ENCODE measurements around the gene PCNX4.
A peak's percentile ranks its signal among the peaks of the same experiment; 100 is the strongest.
"Not testable (repeated sequence)": the region's sequence is repeated elsewhere in the genome, so short reads cannot be mapped to it uniquely, and the experiment has no call there.

The PCNX4 gene

DNA sequence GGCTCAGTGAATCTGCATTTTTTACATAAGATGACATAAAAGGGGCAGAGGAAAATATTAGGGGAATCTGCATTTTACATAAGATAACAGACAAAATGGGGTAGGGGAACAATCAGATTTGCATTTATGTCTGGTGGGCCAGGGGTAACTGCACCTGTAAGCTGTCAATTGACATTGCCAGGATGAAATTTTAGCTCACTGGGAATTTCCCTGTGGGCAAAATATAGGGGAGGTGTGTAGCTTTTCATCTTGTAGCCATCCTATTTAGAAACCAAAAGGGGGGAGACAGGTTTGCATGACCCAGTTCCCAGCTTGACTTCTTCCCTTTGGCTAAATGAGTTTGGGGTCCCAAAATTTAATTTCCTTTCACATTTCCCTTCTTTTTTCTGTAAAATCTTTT, 3.5 kb downstream of the PCNX4 start:
- Histone ChIP-seq H2AFZ (ENCODE audit: low read depth, low read length) (no peak overlapping the region), H3K27ac (ENCODE audit: low read length) (no peak overlapping the region), H3K4me3 (ENCODE audit: low read depth in 1 of 2, low read length in 2 of 2) (no peak overlapping the region), H3K4me2 (ENCODE audit: insufficient read depth, low read length) (peak overlapping the region; percentile 65; the same call in 1 of the 2 replicates), H4K20me1 (ENCODE audit: insufficient read depth, low read length) (peaks cover 16% of the 10 kb centered on the region; the same call in 1 of the 2 replicates), H3K79me2 (ENCODE audit: insufficient read depth, low read length) (peaks cover 82% of the 10 kb centered on the region), H3K4me1 (ENCODE audit: insufficient read depth, low read length) (peaks cover 45% of the 10 kb centered on the region), H3K9me3 (ENCODE audit: insufficient read depth, low read length, severe bottlenecking) (no peaks in the 10 kb centered on the region), H3K36me3 (ENCODE audit: insufficient read depth, low read length) (peaks cover 24% of the 10 kb centered on the region), H3K27me3 (ENCODE audit: insufficient read depth, low read length, poor library complexity) (no peaks in the 10 kb centered on the region), H3K9ac (ENCODE audit: low read depth, low read length) (no peak overlapping the region)
- TF ChIP-seq, protein P1, sequence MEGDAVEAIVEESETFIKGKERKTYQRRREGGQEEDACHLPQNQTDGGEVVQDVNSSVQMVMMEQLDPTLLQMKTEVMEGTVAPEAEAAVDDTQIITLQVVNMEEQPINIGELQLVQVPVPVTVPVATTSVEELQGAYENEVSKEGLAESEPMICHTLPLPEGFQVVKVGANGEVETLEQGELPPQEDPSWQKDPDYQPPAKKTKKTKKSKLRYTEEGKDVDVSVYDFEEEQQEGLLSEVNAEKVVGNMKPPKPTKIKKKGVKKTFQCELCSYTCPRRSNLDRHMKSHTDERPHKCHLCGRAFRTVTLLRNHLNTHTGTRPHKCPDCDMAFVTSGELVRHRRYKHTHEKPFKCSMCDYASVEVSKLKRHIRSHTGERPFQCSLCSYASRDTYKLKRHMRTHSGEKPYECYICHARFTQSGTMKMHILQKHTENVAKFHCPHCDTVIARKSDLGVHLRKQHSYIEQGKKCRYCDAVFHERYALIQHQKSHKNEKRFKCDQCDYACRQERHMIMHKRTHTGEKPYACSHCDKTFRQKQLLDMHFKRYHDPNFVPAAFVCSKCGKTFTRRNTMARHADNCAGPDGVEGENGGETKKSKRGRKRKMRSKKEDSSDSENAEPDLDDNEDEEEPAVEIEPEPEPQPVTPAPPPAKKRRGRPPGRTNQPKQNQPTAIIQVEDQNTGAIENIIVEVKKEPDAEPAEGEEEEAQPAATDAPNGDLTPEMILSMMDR (IDR thresholded peaks at IDR 0.05; ENCODE audit: borderline replicate concordance, extremely low read depth, low read length, poor library complexity, severe bottlenecking), result no peak
- no peak for TF ChIP-seq EZH2 (IDR thresholded peaks at IDR 0.05; ENCODE audit: borderline replicate concordance, low read depth, low read length, severe bottlenecking)
- ATAC-seq (ENCODE audit: insufficient read depth, low read depth) (no peak), DNase-seq (no peak)

DNA sequence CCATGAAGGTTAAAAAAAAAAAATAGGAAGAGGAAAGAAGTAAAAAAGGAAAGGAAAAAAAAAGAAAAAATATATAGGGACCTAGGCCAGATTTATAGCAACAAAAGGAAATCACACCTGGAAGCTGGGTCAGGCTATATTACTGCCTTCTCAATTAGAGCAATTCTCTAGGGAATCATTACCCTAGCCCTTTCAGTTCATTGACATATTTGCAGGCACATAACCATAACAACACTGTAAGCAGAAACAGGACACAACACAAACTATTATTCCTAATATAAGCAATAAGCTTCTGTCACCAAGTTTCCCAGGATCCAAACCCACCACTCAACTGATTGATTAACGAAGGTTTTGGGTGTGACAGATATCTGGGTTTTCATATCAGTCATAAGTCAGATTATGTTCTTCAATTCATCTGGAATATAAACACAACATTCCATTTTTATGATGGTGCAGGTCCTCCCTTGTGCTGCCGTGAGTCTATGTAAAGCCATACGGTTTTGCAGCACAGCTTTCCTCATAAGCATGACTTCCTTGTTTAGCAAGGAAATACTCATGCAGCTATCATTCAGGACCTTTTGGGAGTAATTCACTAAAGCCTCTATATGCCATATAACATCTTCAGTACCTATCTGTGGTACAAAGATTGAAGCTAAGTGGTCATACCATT, 4.2 kb downstream of the PCNX4 start:
- TF ChIP-seq, protein P1 (IDR thresholded peaks at IDR 0.05; ENCODE audit: borderline replicate concordance, extremely low read depth, low read length, poor library complexity, severe bottlenecking), result no peak
- TF ChIP-seq EZH2 (IDR thresholded peaks at IDR 0.05; ENCODE audit: borderline replicate concordance, low read depth, low read length, severe bottlenecking), result no peak
- H4K20me1 ChIP-seq (ENCODE audit: insufficient read depth, low read length), result peaks cover 16% of the 10 kb centered on the region; the same call in 1 of the 2 replicates
- H3K4me2 ChIP-seq (ENCODE audit: insufficient read depth, low read length), result peak overlapping the region; percentile 24; the same call in 1 of the 2 replicates
- peaks cover 24% of the 10 kb centered on the region for H3K36me3 ChIP-seq (ENCODE audit: insufficient read depth, low read length)
- no peaks in the 10 kb centered on the region for H3K27me3 ChIP-seq (ENCODE audit: insufficient read depth, low read length, poor library complexity)
- DNase-seq, result no peak
- no peak overlapping the region for H3K4me3 ChIP-seq (ENCODE audit: low read depth in 1 of 2, low read length in 2 of 2)
- no peak for ATAC-seq (ENCODE audit: insufficient read depth, low read depth)
- H2AFZ ChIP-seq (ENCODE audit: low read depth, low read length), result no peak overlapping the region
- peaks cover 88% of the 10 kb centered on the region for H3K79me2 ChIP-seq (ENCODE audit: insufficient read depth, low read length)
- H3K27ac ChIP-seq (ENCODE audit: low read length), result no peak overlapping the region
- H3K9ac ChIP-seq (ENCODE audit: low read depth, low read length), result no peak overlapping the region
- H3K9me3 ChIP-seq (ENCODE audit: insufficient read depth, low read length, severe bottlenecking), result no peaks in the 10 kb centered on the region
- peaks cover 45% of the 10 kb centered on the region for H3K4me1 ChIP-seq (ENCODE audit: insufficient read depth, low read length)

DNA sequence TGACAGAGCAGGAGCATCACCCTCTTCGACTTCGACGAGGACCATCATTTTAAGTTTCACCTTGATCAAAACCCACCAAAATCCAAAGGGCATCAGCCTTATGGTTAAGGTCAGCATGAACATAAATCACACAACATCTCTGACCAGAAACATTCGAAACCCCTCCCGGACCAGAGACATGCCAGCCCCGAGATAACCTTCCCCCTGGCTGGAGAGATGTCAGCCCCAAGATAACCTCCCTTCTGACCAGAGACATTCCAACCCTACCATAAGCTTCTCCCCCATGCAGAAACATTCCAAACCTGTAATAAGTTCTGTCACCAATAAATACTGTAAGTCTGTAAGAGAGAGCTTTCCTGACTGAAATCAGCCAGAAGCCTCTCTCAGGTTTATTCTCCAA, 6.3 kb downstream of the PCNX4 start:
- Histone ChIP-seq H3K4me1 (ENCODE audit: insufficient read depth, low read length) (peaks cover 42% of the 10 kb centered on the region), H4K20me1 (ENCODE audit: insufficient read depth, low read length) (peaks cover 20% of the 10 kb centered on the region; the same call in 1 of the 2 replicates), H3K4me3 (ENCODE audit: low read depth in 1 of 2, low read length in 2 of 2) (no peak overlapping the region), H3K79me2 (ENCODE audit: insufficient read depth, low read length) (peaks cover 99% of the 10 kb centered on the region), H3K9me3 (ENCODE audit: insufficient read depth, low read length, severe bottlenecking) (no peaks in the 10 kb centered on the region), H3K36me3 (ENCODE audit: insufficient read depth, low read length) (peaks cover 27% of the 10 kb centered on the region), H3K9ac (ENCODE audit: low read depth, low read length) (no peak overlapping the region), H2AFZ (ENCODE audit: low read depth, low read length) (no peak overlapping the region), H3K4me2 (ENCODE audit: insufficient read depth, low read length) (no peak overlapping the region), H3K27ac (ENCODE audit: low read length) (no peak overlapping the region), H3K27me3 (ENCODE audit: insufficient read depth, low read length, poor library complexity) (no peaks in the 10 kb centered on the region)
- DNase-seq (no peak), ATAC-seq (ENCODE audit: insufficient read depth, low read depth) (no peak)
- no peak for TF ChIP-seq EZH2 (IDR thresholded peaks at IDR 0.05; ENCODE audit: borderline replicate concordance, low read depth, low read length, severe bottlenecking)
- TF ChIP-seq, protein P1 (IDR thresholded peaks at IDR 0.05; ENCODE audit: borderline replicate concordance, extremely low read depth, low read length, poor library complexity, severe bottlenecking), result no peak

DNA sequence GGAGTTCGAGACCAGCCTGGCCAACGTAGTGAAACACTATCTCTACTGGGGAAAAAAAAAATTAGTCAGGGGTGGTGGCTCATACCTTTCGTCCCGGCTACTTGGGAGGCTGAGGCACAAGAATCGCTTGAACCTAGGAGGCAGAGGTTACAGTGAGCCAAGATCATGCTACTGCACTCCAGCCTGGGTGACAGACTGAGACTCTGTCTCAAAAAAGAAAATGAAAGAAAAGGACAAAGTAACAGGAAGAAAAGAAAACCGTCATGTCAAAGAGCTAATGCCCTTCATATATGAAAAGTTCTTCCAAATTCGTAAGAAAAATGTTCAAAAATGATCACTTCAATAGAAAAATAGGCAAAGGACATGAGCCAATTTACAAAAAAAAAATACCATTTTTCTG, 8.1 kb downstream of the PCNX4 start:
- Histone ChIP-seq H4K20me1 (ENCODE audit: insufficient read depth, low read length) (peaks cover 28% of the 10 kb centered on the region; the same call in 1 of the 2 replicates), H3K4me1 (ENCODE audit: insufficient read depth, low read length) (peaks cover 24% of the 10 kb centered on the region), H3K79me2 (ENCODE audit: insufficient read depth, low read length) (peaks cover 98% of the 10 kb centered on the region), H3K36me3 (ENCODE audit: insufficient read depth, low read length) (peaks cover 27% of the 10 kb centered on the region)
- not testable (repeated sequence) for H3K9me3 ChIP-seq (ENCODE audit: insufficient read depth, low read length, severe bottlenecking); H3K9ac ChIP-seq (ENCODE audit: low read depth, low read length); H3K4me2 ChIP-seq (ENCODE audit: insufficient read depth, low read length); H3K27ac ChIP-seq (ENCODE audit: low read length); H3K27me3 ChIP-seq (ENCODE audit: insufficient read depth, low read length, poor library complexity); ATAC-seq (ENCODE audit: insufficient read depth, low read depth); DNase-seq; H3K4me3 ChIP-seq (ENCODE audit: low read depth in 1 of 2, low read length in 2 of 2); H2AFZ ChIP-seq (ENCODE audit: low read depth, low read length)
